A549 (cell line): Measurements from ENCODE around the gene NLRX1. TPM values are rescaled to one million over a fixed set of nuclear protein-coding genes. Genes with fewer than 3 reads are reported as not detected.

Source experiments
- ATAC-seq, 2 experiments: fragments of 200-7000 bp in 1 of 2; fragments of >200 bp in 1 of 2; cut with Nextera tagmentation in 1 of 2; cut with Tn5 transposase in 1 of 2; 3 replicates each; pipeline versions ENCODE4 v1.8.0 to v1.9.1; 2018 to 2020; ENCODE audit warnings: mild to moderate bottlenecking in 1 of 2, moderate library complexity in 1 of 2
- CTCF ChIA-PET: fragments of 300-600 bp; sonication (Branson Sonifier 250); formaldehyde crosslinking; extraction: SDS; loops from one replicate; lab custom pipeline; 2021; ENCODE audit warnings: antibody characterized with exemption, inconsistent platforms; lab: Yijun Ruan, JAX
- POLR2A ChIA-PET: fragments of 350-600 bp; formaldehyde crosslinking; extraction: SDS; loops from one replicate; lab custom pipeline; 2021; ENCODE audit warnings: antibody characterized with exemption, inconsistent platforms; lab: Yijun Ruan, JAX
- DNase-seq, 2 experiments: peaks; one replicate each; pipeline versions ENCODE4 v3.0.0 to v3.0.0-alpha.2; 2011 to 2016; ENCODE audit warnings: low read depth in 1 of 2, low spot score in 1 of 2
- FAIRE-seq: peaks from 2 replicates; lab custom pipeline; 2011; peaks lifted over from hg19 to GRCh38; lab: Jason Lieb, UNC
- H3K27ac ChIP-seq, 2 experiments: fragments of >200 bp; sonication (Bioruptor Twin); formaldehyde crosslinking; 3 replicates each; pipeline ENCODE4 v1.5.1; 2016 to 2017
- H3K4me1 ChIP-seq: fragments of >200 bp; sonication (Bioruptor Twin); formaldehyde crosslinking; 3 replicates; pipeline ENCODE4 v1.6.1; 2016
- H3K4me2 ChIP-seq: fragments of >200 bp; sonication (Bioruptor Twin); formaldehyde crosslinking; 3 replicates; pipeline ENCODE4 v1.6.1; 2016
- H3K4me3 ChIP-seq: fragments of >200 bp; sonication (Bioruptor Twin); formaldehyde crosslinking; 3 replicates; pipeline ENCODE4 v1.5.1; 2016
- H3K9me3 ChIP-seq: fragments of >200 bp; sonication (Bioruptor Twin); formaldehyde crosslinking; 3 replicates; pipeline ENCODE4 v1.6.1; 2016
- BHLHE40 ChIP-seq: IDR thresholded peaks from 2 replicates; pipeline ENCODE4 v1.6.1; 2012; ENCODE audit warnings: low read depth, low read length, inconsistent platforms
- EHF ChIP-seq: fragments of 250-450 bp; sonication (Bioruptor Pico); IDR thresholded peaks from 2 replicates; pipeline ENCODE4 v1.5.0; 2020; ENCODE audit warnings: mild to moderate bottlenecking
- EP300 ChIP-seq, 2 experiments: fragments of >200 bp; sonication (Bioruptor Twin); formaldehyde crosslinking; IDR thresholded peaks; 2 replicates in 1 of 2; 3 replicates in 1 of 2; pipeline ENCODE4 v1.6.1; 2016 to 2017
- FOSB ChIP-seq: fragments of 250-450 bp; sonication (Bioruptor Pico); IDR thresholded peaks from 2 replicates; pipeline ENCODE4 v1.5.0; 2020; ENCODE audit warnings: mild to moderate bottlenecking, moderate library complexity
- HOXA7 ChIP-seq: fragments of 250-450 bp; sonication (Bioruptor Pico); IDR thresholded peaks from 2 replicates; pipeline ENCODE4 v1.5.0; 2020; ENCODE audit warnings: mild to moderate bottlenecking, moderate library complexity
- HOXB5 ChIP-seq: fragments of 250-450 bp; sonication (Bioruptor Pico); IDR thresholded peaks from 2 replicates; pipeline ENCODE4 v1.5.0; 2020; ENCODE audit warnings: mild to moderate bottlenecking, moderate library complexity
- JUN ChIP-seq, 2 experiments: fragments of >200 bp; sonication (Bioruptor Twin); formaldehyde crosslinking; IDR thresholded peaks; 2 replicates in 1 of 2; 3 replicates in 1 of 2; pipeline ENCODE4 v1.6.1; 2016 to 2017
- PBX3 ChIP-seq: IDR thresholded peaks from 2 replicates; pipeline ENCODE4 v1.6.1; 2012
- PHF8 ChIP-seq: fragments of 200-600 bp; sonication (generic); IDR thresholded peaks from 2 replicates; pipeline ENCODE4 v1.6.1; 2016; ENCODE audit warnings: low read depth, mild to moderate bottlenecking, antibody characterized with exemption, moderate library complexity, borderline replicate concordance
- POLR2AphosphoS2 ChIP-seq: conservative IDR thresholded peaks from 2 replicates; pipeline ENCODE4 v1.6.1; 2012; ENCODE audit warnings: low read length, improper control_type of control experiment, inconsistent platforms
- RAD21 ChIP-seq, 2 experiments: fragments of >200 bp in 1 of 2; sonication (Bioruptor Twin) in 1 of 2; formaldehyde crosslinking in 1 of 2; IDR thresholded peaks in 1 of 2; conservative IDR thresholded peaks in 1 of 2; 2 replicates in 1 of 2; 3 replicates in 1 of 2; pipeline ENCODE4 v1.6.1; 2012 to 2018; ENCODE audit warnings: inconsistent platforms in 1 of 2
- RNF2 ChIP-seq: fragments of 200-600 bp; sonication (generic); IDR thresholded peaks from 2 replicates; pipeline ENCODE4 v1.6.1; 2016; ENCODE audit warnings: low read depth, mild to moderate bottlenecking, antibody characterized with exemption, moderate library complexity, borderline replicate concordance
- SMC3 ChIP-seq: fragments of >200 bp; sonication (Bioruptor Twin); formaldehyde crosslinking; IDR thresholded peaks from 3 replicates; pipeline ENCODE4 v1.6.1; 2018; ENCODE audit warnings: inconsistent platforms
- SREBF2 ChIP-seq: fragments of 450-650 bp; IDR thresholded peaks from 2 replicates; pipeline ENCODE4 v1.6.1; 2014; ENCODE audit warnings: mild to moderate bottlenecking, moderate library complexity
- ZFP36 ChIP-seq: fragments of 450-650 bp; IDR thresholded peaks from 2 replicates; pipeline ENCODE4 v1.6.1; 2014; ENCODE audit warnings: borderline replicate concordance; ENCODE audit not compliant: partially characterized antibody
- WGBS: methylation state at CpG from one replicate; pipeline ENCODE4 v1.1.6; 2017; ENCODE audit errors: missing lambda C conversion rate; 5-methylcytosine and 5-hydroxymethylcytosine counted together
- polyA plus RNA-seq, 4 experiments: library from polyadenylated mRNA; depleted of rRNA in 3 of 4; stranded (reverse); fragments of >200 nt; fragmentation: RNase III in 1 of 4; extraction: RNeasy Plus Mini Kit Qiagen cat#74134 plus additional on column Dnase treatment in 1 of 4; gene quantifications; 2 replicates in 3 of 4; 3 replicates in 1 of 4; pipeline ENCODE4 v1.2.3, GENCODE V29; 2011 to 2017
- TF ChIP-seq, protein P1 (sequence below): fragments of 450-650 bp; IDR thresholded peaks from 2 replicates; pipeline ENCODE4 v1.6.1; 2014; ENCODE audit warnings: antibody characterized with exemption
- TF ChIP-seq, protein P2 (sequence below): fragments of 150-350 bp; IDR thresholded peaks from 2 replicates; pipeline ENCODE4 v1.6.1; 2014; ENCODE audit warnings: low read depth, mild to moderate bottlenecking, low read length
- TF ChIP-seq, protein P3 (sequence below): fragments of >200 bp; sonication (Bioruptor Twin); formaldehyde crosslinking; IDR thresholded peaks from 3 replicates; pipeline ENCODE4 v1.6.1; 2016

NLRX1 gene
- polyA plus RNA-seq, 2 of the 4 experiments (the other 2 are of a cell fraction), result 8.4 to 8.5 TPM

DNA sequence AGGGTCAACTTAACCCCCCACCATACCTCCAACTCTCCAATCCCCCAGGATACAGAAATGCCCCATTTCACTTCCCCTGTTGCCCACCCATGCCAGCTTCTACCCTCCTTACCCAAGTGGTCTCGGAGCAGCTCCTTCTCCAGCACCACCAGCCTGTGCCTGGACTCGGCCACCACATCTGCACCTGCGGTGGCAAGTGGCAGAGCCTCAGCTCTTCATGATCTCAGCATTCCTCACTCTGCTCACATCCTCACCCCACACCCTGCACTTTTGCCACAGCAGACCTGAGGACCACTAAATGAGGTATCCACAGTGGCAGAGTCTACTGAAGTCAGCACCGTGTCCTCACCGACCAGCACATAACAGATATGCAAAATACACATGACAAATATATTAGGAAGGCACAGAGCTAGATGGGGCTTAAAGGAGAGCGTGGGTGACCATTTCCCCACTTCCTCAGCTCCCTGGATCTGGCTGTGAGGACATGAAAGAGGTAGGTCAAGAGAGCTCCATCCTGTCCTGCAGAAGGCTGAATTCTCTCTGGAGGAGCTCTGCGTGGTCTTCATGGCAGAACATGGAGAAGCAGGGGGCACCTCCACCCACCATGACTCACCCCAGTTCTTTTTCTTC, 26.4 kb downstream of the NLRX1 start:
- DNase-seq (no peak), ATAC-seq (no peak), FAIRE-seq (no peak)
- Histone ChIP-seq H3K27ac (no peak overlapping the region), H3K4me3 (no peak overlapping the region), H3K9me3 (no peaks in the 10 kb centered on the region), H3K4me2 (no peak overlapping the region), H3K4me1 (no peaks in the 10 kb centered on the region; the same call in 2 of the 3 replicates)
- ChIA-PET CTCF (interaction anchor here (0.7 to 3.4 kb wide), 6 partner anchors 11 to 50 kb away, joined by 3 to 39 read pairs (median 5); partner anchors contain the start of genes ABCG4, CBL and NLRX1), POLR2A (no interaction called here)
- no peak for TF ChIP-seq PHF8
- TF ChIP-seq, protein P1, sequence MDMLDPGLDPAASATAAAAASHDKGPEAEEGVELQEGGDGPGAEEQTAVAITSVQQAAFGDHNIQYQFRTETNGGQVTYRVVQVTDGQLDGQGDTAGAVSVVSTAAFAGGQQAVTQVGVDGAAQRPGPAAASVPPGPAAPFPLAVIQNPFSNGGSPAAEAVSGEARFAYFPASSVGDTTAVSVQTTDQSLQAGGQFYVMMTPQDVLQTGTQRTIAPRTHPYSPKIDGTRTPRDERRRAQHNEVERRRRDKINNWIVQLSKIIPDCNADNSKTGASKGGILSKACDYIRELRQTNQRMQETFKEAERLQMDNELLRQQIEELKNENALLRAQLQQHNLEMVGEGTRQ, result no peak
- TF ChIP-seq, protein P2, sequence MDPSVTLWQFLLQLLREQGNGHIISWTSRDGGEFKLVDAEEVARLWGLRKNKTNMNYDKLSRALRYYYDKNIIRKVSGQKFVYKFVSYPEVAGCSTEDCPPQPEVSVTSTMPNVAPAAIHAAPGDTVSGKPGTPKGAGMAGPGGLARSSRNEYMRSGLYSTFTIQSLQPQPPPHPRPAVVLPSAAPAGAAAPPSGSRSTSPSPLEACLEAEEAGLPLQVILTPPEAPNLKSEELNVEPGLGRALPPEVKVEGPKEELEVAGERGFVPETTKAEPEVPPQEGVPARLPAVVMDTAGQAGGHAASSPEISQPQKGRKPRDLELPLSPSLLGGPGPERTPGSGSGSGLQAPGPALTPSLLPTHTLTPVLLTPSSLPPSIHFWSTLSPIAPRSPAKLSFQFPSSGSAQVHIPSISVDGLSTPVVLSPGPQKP, result no peak
- TF ChIP-seq HOXA7 (CRISPR knock-in tag), result no peak
- no peak for TF ChIP-seq BHLHE40
- TF ChIP-seq EP300 (IDR thresholded peaks at IDR 0.05), result no peak
- no peak for TF ChIP-seq SMC3
- TF ChIP-seq HOXB5 (CRISPR knock-in tag), result no peak
- no peak for TF ChIP-seq RNF2
- no peak for TF ChIP-seq SREBF2
- TF ChIP-seq, protein P3, sequence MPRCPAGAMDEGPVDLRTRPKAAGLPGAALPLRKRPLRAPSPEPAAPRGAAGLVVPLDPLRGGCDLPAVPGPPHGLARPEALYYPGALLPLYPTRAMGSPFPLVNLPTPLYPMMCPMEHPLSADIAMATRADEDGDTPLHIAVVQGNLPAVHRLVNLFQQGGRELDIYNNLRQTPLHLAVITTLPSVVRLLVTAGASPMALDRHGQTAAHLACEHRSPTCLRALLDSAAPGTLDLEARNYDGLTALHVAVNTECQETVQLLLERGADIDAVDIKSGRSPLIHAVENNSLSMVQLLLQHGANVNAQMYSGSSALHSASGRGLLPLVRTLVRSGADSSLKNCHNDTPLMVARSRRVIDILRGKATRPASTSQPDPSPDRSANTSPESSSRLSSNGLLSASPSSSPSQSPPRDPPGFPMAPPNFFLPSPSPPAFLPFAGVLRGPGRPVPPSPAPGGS, result no peak
- no peak for TF ChIP-seq RAD21 (conservative IDR thresholded peaks at IDR 0.05 in 1 of 2, IDR thresholded peaks at IDR 0.05 in 1 of 2)
- TF ChIP-seq ZFP36, result no peak
- no peak for TF ChIP-seq JUN (IDR thresholded peaks at IDR 0.05)
- no peak for TF ChIP-seq POLR2AphosphoS2
- TF ChIP-seq FOSB (CRISPR knock-in tag), result no peak
- WGBS, result 59% methylated on average over 6 of the region's 7 CpGs

- Histone ChIP-seq H3K4me1 (no peaks in the 10 kb centered on the region; the same call in 2 of the 3 replicates), H3K4me3 (no peak overlapping the region), H3K4me2 (0 out of 3 replicates have a peak overlapping the region, but pooled peaks have one; percentile 13), H3K27ac (no peak overlapping the region), H3K9me3 (no peaks in the 10 kb centered on the region)
- DNase-seq, result peak; percentile 50 to 63
- FAIRE-seq, result no peak
- TF ChIP-seq PBX3 (peak; percentile 67; the same call in 1 of the 2 replicates), EHF (no peak)
- peak; percentile 86 to 96 for ATAC-seq
- 20% methylated on average over 6 of the region's 6 CpGs for WGBS
- CTCF ChIA-PET, result interaction anchor here (0.7 to 3.4 kb wide), 24 partner anchors 11 to 145 kb away, joined by 3 to 39 read pairs (median 5); partner anchors contain the start of genes ABCG4, C1QTNF5, C2CD2L and HINFP
- POLR2A ChIA-PET, result no interaction called here
Measured at GRCh38 chr11:119195680-119196079, 27.2 kb downstream of the NLRX1 start.
